CD1c-positive myeloid dendritic cell (primary cell): ENCODE measurements around the gene KCNG2.

Experiments
- DNase-seq: peaks from one replicate; pipeline ENCODE4 v3.0.0-alpha.2; 2016; ENCODE audit errors: extremely low spot score

The KCNG2 gene

DNA sequence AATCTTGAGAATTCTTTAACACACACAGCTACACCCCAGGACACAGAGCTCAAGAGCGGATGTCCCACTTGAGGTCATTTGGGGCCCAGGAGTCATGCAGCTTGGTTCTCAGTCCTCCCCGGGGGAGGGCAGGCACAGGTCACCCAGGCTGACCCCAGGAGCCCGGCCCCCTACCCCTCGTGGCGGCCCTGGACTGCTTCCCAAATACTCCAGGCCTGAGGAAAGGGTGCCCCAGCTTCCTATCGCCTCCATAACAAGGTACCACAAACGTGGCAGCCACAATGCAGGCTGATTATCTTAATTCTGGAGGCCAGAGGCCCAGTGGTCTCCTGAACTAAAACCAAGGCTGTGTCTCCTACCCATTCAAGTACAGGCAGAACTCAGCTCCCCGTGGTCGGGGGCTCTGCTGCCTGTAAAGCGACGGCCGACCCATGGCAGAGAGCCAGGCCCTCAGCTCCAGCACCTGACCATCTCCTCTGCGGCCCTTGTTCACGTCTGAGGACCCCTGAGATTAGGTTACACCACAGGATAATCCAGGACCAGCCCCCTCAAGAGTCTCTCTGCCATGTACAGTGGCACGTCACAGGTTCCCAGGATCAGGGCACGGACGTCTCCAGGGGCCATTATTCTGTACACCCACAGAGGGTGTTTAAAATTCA, 143.2 kb downstream of the KCNG2 start:
- DNase-seq = no peak

DNA sequence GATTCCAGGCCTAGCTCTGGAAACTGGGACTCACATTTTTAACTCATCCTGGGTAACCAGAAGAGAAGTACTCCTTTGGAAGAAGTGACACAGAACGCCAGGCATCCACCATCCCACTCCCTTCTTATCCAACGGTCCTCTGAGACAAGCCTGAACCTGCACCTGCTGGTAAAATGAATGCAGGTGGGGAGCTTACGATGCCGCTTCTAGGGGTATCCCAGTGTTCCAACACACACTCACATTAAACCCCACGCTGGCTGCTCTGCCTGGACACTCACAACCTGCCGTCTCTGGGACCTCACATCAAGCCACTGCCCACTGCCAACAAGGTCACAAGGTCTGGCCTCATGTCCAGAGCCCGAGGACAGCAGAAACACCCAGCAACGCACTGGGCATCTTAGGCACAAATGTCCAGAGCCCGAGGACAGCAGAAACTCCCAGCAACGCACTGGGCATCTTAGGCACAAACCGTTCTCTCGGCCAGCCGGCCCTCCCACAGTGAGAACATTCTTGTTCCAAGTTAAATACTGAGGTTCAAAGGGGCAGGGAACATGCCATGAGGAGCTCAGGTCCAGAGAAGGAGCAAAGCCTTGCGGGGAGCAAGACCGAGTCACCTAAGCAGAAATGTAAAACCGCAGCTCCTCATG, 143.9 kb downstream of the KCNG2 start:
- DNase-seq = no peak

DNA sequence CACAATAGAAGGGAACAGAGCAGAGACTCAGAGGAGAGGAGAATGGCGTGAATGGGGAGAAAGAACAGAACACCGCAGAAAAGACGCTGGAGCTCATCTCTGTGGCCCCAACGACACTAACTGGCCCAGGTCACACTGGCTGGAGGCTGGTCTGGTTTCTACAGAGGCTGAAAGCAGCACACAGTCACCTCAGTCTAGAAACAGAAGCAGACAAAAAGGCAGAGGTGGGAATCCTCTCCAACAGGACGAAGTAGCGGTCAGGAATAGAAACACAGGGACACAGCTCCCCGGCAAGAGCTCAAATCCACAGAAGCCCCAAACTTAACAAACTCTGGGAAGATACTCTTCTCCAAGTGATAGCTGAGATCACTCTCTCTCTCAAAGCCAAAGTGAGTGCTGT, 144.5 kb downstream of the KCNG2 start:
- no peak for DNase-seq

- no peak for DNase-seq
Observed at GRCh38 chr18:79942786-79943607, 145.3 kb downstream of the KCNG2 start.

DNA sequence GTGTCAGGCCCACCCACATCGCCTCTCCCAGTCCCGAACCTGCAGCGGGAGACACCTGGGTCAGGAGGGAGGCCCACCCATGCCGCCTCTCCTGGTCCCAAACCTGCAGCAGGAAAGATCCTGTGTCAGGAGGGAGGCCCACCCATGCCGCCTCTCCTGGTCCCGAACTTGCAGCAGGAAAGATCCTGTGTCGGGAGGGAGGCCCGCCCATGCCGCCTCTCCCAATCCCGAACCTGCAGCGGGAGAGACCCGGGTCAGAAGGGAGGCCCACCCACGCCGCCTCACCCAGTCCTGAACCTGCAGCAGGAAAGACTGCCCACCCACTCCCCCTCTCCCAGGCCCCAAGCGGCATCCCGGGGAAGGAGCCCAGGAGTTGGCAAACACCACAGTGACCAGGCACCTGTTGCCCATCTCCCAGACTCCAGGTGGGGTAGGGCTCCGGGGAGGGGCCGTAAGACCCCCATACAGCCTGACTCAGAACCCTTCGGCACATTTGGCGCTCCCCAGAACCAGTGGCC, 145.9 kb downstream of the KCNG2 start:
- DNase-seq = no peak

GRCh38 chr18:79944126-79944731, 146.5 kb downstream of the KCNG2 start:
- no peak for DNase-seq

DNA sequence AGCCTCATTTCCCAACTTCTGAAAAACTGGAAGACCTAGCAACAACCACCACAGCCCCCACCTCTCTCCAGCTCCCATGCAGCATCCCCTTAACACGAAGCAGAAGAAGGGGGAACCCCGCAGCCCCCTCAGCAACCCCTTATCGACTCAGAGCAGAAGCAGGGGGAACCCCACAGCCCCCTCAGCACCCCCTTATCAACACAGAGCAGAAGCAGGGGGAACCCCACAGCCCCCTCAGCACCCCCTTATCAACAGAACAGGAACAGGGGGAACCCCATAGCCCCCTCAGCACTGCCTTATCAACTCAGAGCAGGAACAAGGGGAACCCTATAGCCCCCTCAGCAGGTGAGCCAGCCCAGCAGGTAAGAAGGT, 147.0 kb downstream of the KCNG2 start:
- no peak for DNase-seq

GRCh38 chr18:79945118-79946042, 147.6 kb downstream of the KCNG2 start:
- DNase-seq = no peak

GRCh38 chr18:79947054-79947755, 149.5 kb downstream of the KCNG2 start:
- DNase-seq = no peak

DNA sequence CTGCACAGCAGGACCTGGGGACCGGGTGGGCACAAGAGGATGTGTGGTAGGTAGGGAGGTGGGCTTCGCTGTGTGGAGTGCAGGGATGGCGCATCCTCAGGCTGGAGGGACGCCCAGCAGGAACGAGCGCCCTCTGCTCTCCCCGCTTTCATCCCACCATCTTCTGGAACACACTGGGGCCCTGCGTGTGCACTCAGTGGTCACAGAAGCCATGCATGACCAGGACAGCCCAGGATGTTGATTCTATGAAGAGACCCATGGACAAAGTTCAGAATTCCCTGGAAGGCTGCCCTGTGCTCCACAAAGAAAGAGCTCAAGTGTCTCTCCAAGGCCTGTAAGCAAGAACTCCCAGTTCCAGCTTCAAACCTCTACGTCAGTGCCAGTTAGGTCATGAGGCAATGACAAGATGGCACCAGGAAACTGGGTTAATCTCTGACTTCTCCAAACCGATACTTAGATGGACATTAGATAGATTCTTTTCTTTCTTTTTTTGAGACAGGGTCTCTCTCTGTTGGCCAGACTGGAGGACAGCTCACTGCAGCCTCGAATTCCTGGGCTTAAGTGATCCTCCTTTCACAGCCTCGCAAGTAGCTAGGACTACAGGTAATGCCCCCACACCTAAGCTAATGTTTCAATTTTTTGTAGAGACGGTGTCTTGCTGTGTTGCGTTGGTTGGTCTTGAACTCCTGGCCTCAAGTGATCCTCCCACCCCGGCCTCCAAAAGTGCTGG, 150.3 kb downstream of the KCNG2 start:
- DNase-seq = no peak

DNA sequence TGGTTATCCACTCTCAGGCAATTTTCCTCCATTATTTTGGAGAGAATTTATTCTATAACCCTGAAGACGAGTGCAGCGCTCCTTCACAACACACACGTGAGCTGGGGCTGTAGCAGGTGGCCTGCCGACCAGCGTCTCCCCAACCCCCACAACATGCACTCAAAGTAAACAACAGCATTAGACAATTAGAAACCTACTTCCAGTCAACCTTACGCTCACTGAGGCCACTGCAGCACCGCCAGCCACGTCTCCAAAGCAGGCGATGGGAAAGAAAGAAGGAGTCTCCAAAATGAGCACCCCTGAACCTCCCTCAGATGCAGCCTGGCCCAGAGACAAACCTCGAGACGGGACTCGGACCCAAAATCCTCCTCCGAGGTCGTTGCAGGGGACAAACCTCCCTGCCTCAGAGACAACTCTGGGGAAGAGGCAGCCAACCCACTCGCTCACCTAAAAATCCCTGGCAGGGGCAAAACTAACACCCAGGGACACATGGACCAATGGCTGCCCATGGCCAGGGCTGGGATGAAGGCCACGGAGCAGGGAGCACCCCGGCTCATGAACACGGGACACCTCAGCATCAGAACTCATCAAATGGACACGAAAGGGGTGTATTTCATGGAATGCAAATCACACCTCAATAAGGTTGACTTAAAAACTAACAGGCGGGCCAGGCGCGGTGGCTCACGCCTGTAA, 151.1 kb downstream of the KCNG2 start:
- DNase-seq = no peak
